Posterior vena cava (tissue), 2 donors: ENCODE measurements around the gene CREG2. TPM values are rescaled to one million over a fixed set of nuclear protein-coding genes. Genes with fewer than 3 reads are reported as not detected.

Experiments
- DNase-seq: peaks from one replicate; pipeline ENCODE4 v3.0.0-alpha.2; 2020; ENCODE audit warnings: low spot score
- intact Hi-C, 2 donors: fragments of 100-400 bp; cut with DNase I; formaldehyde crosslinking; loops; one replicate each; pipeline versions ENCODE4 v1.14.1 to v1.14.2; 2022 to 2023
- microRNA-seq, 2 donors: library from miRNA; unstranded; fragments of <30 nt; microRNA quantifications; one replicate each; pipeline ENCODE4 v1.2.0, GENCODE V29; 2020 to 2021; ENCODE audit warnings: borderline microRNAs expressed in 2 of 2
- total RNA-seq, 2 donors: library from RNA; stranded (reverse); fragmentation: NEBNext Ultra II Directional; extraction: Animal tissue kit (Norgen Biotek cat#: 25700); gene quantifications; one replicate each; pipeline ENCODE4 v1.2.1, GENCODE V29; 2021
- donor health status: DM: yes; HTN: yes; CAD: no.
- donor health status: DM: yes; HTN: yes; CAD: no.

Gene CREG2
- total RNA-seq, 2 donors from 2014 or later: not detected

DNA sequence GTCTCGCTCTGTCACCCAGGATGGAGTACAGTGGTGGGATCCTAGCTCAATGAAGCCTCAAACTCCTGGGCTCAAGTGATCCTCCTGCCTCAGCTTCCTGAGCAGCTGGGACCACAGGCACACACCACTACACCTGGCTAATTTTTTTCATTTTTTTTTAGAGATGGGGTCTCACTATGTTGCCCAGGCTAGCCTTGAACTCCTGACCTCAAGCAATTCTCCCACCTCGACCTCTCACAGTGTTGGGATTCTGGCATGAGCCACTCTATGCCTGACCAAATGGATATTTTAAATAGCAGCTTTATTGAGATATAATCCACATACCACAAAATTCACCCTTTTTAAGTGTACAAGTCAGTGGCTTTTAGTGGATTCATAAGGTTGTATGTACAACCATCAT lies 89.9 kb downstream of the CREG2 start:
- no peak for DNase-seq
- intact Hi-C loops: no loop called here

DNA sequence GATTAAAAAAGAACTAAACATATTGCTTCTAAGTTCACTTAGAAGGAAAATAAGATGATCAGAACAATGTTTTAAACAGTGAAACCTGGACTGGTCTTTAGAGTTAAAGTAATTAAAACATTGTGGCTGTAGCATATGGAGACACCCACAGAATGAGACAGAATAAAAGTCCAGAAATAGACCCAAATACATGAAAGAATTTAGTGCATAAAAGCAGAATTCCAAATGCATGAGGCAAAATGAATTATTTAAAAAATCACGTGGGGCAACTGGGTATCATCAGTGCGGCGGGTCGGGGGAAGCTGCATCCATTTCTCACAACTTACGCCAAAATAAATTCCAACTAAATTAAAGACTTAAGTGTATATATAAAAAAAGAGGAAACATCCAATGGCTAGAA lies 90.9 kb downstream of the CREG2 start:
- intact Hi-C loops: no loop called here
- no peak for DNase-seq

DNA sequence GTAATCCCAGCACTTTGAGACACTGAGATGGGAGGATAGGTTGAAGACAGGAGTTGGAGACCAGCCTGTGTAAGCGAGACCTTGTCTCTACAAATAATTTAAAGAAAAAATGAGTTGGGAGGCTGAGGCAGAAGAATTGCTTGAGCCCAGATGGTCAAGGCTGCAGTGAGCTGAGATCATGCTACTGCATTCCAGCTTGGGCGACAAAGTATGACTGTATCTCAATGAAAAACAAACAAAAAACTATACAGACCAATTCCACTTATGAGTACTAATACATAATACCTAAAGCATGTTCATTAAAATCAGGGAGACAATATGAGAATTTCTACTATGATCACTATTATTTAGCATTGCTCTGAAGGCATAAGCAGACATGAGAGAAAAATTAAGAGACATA lies 91.4 kb downstream of the CREG2 start:
- no peak for DNase-seq
- intact Hi-C loops: no loop called here

Small RNAs within 50 kb of the gene (microRNA-seq; reads per million reads assigned to microRNA genes)
- gene MIR5696: 0.97 to 1.8 reads per million in 2 donors

Other genes with a start within 250 kb of the CREG2 start
- 10 to 100 TPM; 13.5 to 13.9 TPM for gene TBC1D8, start 236.1 kb downstream of the CREG2 start, total RNA-seq
- 10 to 100 TPM; 20.1 to 20.6 TPM for gene CNOT11, start 134.6 kb downstream of the CREG2 start, total RNA-seq
- 10 to 100 TPM; 60.6 to 72.6 TPM for gene RNF149, start 78.8 kb downstream of the CREG2 start, total RNA-seq
- gene RFX8, start 87.6 kb upstream of the CREG2 start, total RNA-seq: under 1 TPM; 0.32 to 0.38 TPM